ENCODE measurements around the gene COL23A1. TPM values are rescaled to one million over a fixed set of nuclear protein-coding genes. Genes with fewer than 3 reads are reported as not detected.
A peak's percentile ranks its signal among the peaks of the same experiment; 100 is the strongest.

The COL23A1 gene
- total and polyA plus RNA-seq, 2 of the 13 experiments (the other 11 are each of a cell fraction or from before 2014, with no cell fraction given) = not detected

DNA sequence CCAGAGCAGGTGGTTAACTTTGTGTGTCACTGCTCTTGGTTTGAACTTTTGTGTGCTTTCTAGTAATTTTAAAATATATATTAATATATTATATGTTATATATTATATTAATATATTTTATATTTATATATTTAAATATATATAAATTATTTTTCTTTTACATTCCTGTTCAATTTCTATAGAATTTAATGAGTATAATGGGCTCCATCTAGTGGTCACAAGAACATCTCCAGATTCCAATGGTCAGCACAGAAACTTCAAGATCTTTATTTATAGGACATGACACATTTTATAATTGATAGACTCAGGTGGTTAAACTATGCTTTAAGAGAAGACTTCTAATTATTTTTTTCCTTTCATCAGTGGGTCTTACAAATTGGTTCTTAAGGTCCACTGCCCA is 39.1 kb downstream of the COL23A1 start:
- ATAC-seq = no peak
- TF ChIP-seq ZNF337 (CRISPR knock-in tag; IDR thresholded peaks at IDR 0.05; ENCODE audit: borderline replicate concordance, low read depth) = no peak
- peak; percentile 11; the same call in 1 of the 2 replicates for TF ChIP-seq SMC3 (IDR thresholded peaks at IDR 0.05; ENCODE audit: low read length)
- TF ChIP-seq, protein P1, sequence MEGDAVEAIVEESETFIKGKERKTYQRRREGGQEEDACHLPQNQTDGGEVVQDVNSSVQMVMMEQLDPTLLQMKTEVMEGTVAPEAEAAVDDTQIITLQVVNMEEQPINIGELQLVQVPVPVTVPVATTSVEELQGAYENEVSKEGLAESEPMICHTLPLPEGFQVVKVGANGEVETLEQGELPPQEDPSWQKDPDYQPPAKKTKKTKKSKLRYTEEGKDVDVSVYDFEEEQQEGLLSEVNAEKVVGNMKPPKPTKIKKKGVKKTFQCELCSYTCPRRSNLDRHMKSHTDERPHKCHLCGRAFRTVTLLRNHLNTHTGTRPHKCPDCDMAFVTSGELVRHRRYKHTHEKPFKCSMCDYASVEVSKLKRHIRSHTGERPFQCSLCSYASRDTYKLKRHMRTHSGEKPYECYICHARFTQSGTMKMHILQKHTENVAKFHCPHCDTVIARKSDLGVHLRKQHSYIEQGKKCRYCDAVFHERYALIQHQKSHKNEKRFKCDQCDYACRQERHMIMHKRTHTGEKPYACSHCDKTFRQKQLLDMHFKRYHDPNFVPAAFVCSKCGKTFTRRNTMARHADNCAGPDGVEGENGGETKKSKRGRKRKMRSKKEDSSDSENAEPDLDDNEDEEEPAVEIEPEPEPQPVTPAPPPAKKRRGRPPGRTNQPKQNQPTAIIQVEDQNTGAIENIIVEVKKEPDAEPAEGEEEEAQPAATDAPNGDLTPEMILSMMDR (CRISPR knock-in tag; IDR thresholded peaks at IDR 0.05) = peak; percentile 11; the same call in 1 of the 2 replicates
- Histone ChIP-seq H3K27me3 (ENCODE audit: control insufficient read depth in 1 of 2, insufficient read depth in 2 of 2, low read length in 2 of 2) (peaks cover 0 to 17% of the 10 kb centered on the region in 2 experiments; a peak in 4 of 5 replicates), H4K20me1 (ENCODE audit: insufficient read depth, low read length) (no peaks in the 10 kb centered on the region), H3K27ac (ENCODE audit: extremely low read length, insufficient read depth, low read length) (no peak overlapping the region), H3K79me2 (ENCODE audit: insufficient read depth, low read length) (no peaks in the 10 kb centered on the region), H3K36me3 (replicated peaks in 1 of 2; ENCODE audit: control insufficient read depth in 1 of 2, insufficient read depth in 2 of 2, low read length in 2 of 2) (no peaks in the 10 kb centered on the region), H3K9me3 (ENCODE audit: low read length) (no peaks in the 10 kb centered on the region), H3K4me3 (replicated peaks in 1 of 3; ENCODE audit: insufficient read depth in 1 of 3, low read depth in 2 of 3, low read length in 3 of 3) (no peak overlapping the region), H3K4me1 (ENCODE audit: insufficient read depth, low read length) (no peaks in the 10 kb centered on the region), H3K4me2 (ENCODE audit: low read depth, low read length) (no peak overlapping the region), H3K9ac (ENCODE audit: insufficient read depth, low read depth, low read length) (no peak overlapping the region), H2AFZ (ENCODE audit: low read length) (no peak overlapping the region)
- FAIRE-seq = no peak
- ChIA-PET CTCF (ENCODE audit: low intra/inter-chr PET ratio, low total read pairs) (interaction anchor here (3.4 kb wide), 1 partner anchor 271 kb away, joined by 27 read pairs; no protein-coding TSS in a partner anchor), POLR2A (no interaction called here)
- BruUV-seq (replicated peaks) = no TSS peak
- intact Hi-C loops (cut with micrococcal nuclease; ENCODE audit: unreplicated experiment) = no loop called here
- DNase-seq (ENCODE audit: low spot score) = peak; percentile 18
- in situ Hi-C loops (cut with HindIII; ENCODE audit: extremely low pct_ligation_motif_present, low pct_unique_long_range_greater_than_20kb) = loop anchor here (5.0 kb wide), 1 partner anchor 274 kb away; no protein-coding TSS in a partner anchor

DNA sequence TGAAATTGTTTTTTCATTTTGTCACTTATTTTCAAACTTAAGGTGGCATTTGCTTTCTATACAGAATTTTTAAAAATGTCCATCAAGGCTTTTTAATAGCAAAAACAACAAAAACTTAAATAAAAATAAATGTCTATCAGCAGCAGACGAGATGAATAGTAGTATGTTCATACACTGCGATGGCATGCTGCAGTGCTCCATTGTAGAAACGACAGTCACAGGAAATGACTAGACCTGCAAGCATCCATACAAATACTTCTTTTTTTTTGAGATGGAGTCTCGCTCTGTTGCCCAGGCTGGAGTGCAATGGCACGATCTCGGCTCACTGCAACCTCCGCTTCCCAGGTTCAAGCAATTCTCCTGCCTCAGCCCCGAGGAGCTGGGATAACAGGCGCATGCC is 41.4 kb downstream of the COL23A1 start:
- Histone ChIP-seq H3K9me3 (ENCODE audit: low read length) (no peaks in the 10 kb centered on the region), H3K27me3 (ENCODE audit: control insufficient read depth in 1 of 2, insufficient read depth in 2 of 2, low read length in 2 of 2) (peaks cover 0 to 15% of the 10 kb centered on the region in 2 experiments; a peak in 3 of 5 replicates), H3K27ac (ENCODE audit: extremely low read length, insufficient read depth, low read length) (no peak overlapping the region), H3K36me3 (replicated peaks in 1 of 2; ENCODE audit: control insufficient read depth in 1 of 2, insufficient read depth in 2 of 2, low read length in 2 of 2) (no peaks in the 10 kb centered on the region), H4K20me1 (ENCODE audit: insufficient read depth, low read length) (no peaks in the 10 kb centered on the region), H2AFZ (ENCODE audit: low read length) (no peak overlapping the region), H3K79me2 (ENCODE audit: insufficient read depth, low read length) (no peaks in the 10 kb centered on the region), H3K4me2 (ENCODE audit: low read depth, low read length) (no peak overlapping the region), H3K9ac (ENCODE audit: insufficient read depth, low read depth, low read length) (no peak overlapping the region), H3K4me3 (replicated peaks in 1 of 3; ENCODE audit: insufficient read depth in 1 of 3, low read depth in 2 of 3, low read length in 3 of 3) (no peak overlapping the region), H3K4me1 (ENCODE audit: insufficient read depth, low read length) (no peaks in the 10 kb centered on the region)
- in situ Hi-C loops (cut with HindIII; ENCODE audit: extremely low pct_ligation_motif_present, low pct_unique_long_range_greater_than_20kb) = no loop called here
- WGBS (ENCODE audit: low lambda C conversion rate) = 13% methylated on average over 8 of the region's 9 CpGs
- POLR2A ChIA-PET = no interaction called here
- FAIRE-seq = no peak
- ATAC-seq = no peak
- no peak for DNase-seq (ENCODE audit: low spot score)
- BruUV-seq (replicated peaks) = no TSS peak
- CTCF ChIA-PET (ENCODE audit: low intra/inter-chr PET ratio, low total read pairs) = no interaction called here
- intact Hi-C loops (cut with micrococcal nuclease; ENCODE audit: unreplicated experiment) = no loop called here
- TF ChIP-seq, protein P2, sequence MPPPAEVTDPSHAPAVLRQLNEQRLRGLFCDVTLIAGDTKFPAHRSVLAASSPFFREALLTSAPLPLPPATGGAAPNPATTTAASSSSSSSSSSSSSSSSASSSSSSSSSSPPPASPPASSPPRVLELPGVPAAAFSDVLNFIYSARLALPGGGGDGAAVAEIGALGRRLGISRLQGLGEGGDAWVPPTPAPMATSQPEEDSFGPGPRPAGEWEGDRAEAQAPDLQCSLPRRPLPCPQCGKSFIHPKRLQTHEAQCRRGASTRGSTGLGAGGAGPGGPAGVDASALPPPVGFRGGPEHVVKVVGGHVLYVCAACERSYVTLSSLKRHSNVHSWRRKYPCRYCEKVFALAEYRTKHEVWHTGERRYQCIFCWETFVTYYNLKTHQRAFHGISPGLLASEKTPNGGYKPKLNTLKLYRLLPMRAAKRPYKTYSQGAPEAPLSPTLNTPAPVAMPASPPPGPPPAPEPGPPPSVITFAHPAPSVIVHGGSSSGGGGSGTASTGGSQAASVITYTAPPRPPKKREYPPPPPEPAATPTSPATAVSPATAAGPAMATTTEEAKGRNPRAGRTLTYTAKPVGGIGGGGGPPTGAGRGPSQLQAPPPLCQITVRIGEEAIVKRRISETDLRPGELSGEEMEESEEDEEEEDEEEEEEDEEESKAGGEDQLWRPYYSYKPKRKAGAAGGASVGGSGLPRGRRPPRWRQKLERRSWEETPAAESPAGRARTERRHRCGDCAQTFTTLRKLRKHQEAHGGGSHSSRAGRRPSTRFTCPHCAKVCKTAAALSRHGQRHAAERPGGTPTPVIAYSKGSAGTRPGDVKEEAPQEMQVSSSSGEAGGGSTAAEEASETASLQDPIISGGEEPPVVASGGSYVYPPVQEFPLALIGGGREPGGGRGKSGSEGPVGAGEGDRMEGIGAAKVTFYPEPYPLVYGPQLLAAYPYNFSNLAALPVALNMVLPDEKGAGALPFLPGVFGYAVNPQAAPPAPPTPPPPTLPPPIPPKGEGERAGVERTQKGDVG (CRISPR knock-in tag; IDR thresholded peaks at IDR 0.05; ENCODE audit: borderline replicate concordance) = no peak
- TF ChIP-seq ZNF615 (CRISPR knock-in tag; IDR thresholded peaks at IDR 0.05; ENCODE audit: borderline replicate concordance) (no peak), CENPT (CRISPR knock-in tag; IDR thresholded peaks at IDR 0.05; ENCODE audit: low read depth) (no peak), SCMH1 (CRISPR knock-in tag; IDR thresholded peaks at IDR 0.05; ENCODE audit: borderline replicate concordance) (no peak), ZNF331 (CRISPR knock-in tag; IDR thresholded peaks at IDR 0.05) (no peak), MIXL1 (CRISPR knock-in tag; IDR thresholded peaks at IDR 0.05) (no peak), STAG1 (CRISPR knock-in tag; IDR thresholded peaks at IDR 0.05) (no peak), MTA1 (CRISPR knock-in tag; IDR thresholded peaks at IDR 0.05; ENCODE audit: borderline replicate concordance) (no peak), RBM22 (optimal IDR thresholded peaks at IDR 0.05; ENCODE audit: low read length) (no peak), ZNF639 (CRISPR knock-in tag; conservative IDR thresholded peaks at IDR 0.05) (no peak), BHLHE40 (IDR thresholded peaks at IDR 0.05; ENCODE audit: low read length) (no peak)
